ENCODE data around the gene LYPD6B. TPM values are rescaled to one million over a fixed set of nuclear protein-coding genes. Genes with fewer than 3 reads are reported as not detected.

LYPD6B gene
- total RNA-seq, 2 experiments from 2014 or later = not detected

DNA sequence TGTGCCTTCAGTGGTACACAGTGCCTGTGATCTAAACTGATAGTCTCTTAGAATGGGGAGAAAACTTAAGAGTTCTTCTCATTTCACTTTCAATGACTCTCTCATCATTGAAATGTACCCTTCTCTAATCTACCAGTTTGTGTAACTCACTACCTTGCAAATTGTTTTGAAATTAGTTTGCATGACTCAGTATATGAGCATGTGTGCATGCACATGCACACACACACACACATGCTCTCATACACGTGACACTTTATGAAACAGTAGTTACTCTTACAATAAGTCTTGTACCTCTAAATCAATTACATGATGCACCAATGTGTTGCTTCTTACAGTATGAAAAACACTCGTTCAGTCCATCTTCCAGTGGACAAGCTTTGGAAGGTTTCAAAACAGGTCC lies 10.6 kb downstream of the LYPD6B start:
- no peak for ATAC-seq
- ChIA-PET CTCF (no interaction called here), POLR2A (no interaction called here)
- peaks cover 6% of the 10 kb centered on the region for H3K9me3 Mint-ChIP-seq (ENCODE audit: insufficient read depth)
- no peak overlapping the region for H3K27ac Mint-ChIP-seq
- H3K36me3 Mint-ChIP-seq (ENCODE audit: low read depth) = no peaks in the 10 kb centered on the region
- no peak overlapping the region for H3K4me3 Mint-ChIP-seq
- no peak for DNase-seq
- no peaks in the 10 kb centered on the region for H3K4me1 Mint-ChIP-seq (ENCODE audit: low read depth)
- H3K27me3 Mint-ChIP-seq (ENCODE audit: low read depth) = peaks cover 17% of the 10 kb centered on the region

DNA sequence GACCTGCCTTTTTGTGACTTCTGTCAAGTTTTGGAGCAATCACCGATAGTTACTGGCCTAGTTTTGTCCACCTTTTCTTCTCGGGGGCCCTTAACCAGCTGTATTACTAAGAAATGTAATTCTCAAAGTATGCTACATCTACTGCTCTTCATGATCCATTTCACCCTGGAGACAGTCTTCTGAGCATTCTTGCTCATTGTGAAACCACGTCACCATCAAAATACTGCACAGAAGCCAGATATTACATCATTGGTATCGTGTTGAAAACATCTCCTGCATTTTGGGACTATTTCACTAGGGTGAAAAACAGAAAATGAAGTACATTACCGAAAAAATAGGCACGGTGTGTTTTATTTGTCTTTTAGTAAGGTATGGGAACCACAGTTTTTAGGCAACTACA lies 11.7 kb downstream of the LYPD6B start:
- H3K27ac Mint-ChIP-seq = no peak overlapping the region
- H3K9me3 Mint-ChIP-seq (ENCODE audit: insufficient read depth) = peaks cover 6% of the 10 kb centered on the region
- CTCF ChIA-PET = interaction anchor here (1.2 kb wide), 1 partner anchor 11 kb away, joined by 4 read pairs; no protein-coding TSS in a partner anchor
- H3K4me1 Mint-ChIP-seq (ENCODE audit: low read depth) = no peaks in the 10 kb centered on the region
- no peaks in the 10 kb centered on the region for H3K36me3 Mint-ChIP-seq (ENCODE audit: low read depth)
- DNase-seq = no peak
- POLR2A ChIA-PET = no interaction called here
- no peak for ATAC-seq
- H3K27me3 Mint-ChIP-seq (ENCODE audit: low read depth) = peaks cover 11% of the 10 kb centered on the region
- H3K4me3 Mint-ChIP-seq = no peak overlapping the region

- Mint-ChIP-seq H3K27me3 (ENCODE audit: low read depth) (peaks cover 9% of the 10 kb centered on the region), H3K4me1 (ENCODE audit: low read depth) (no peaks in the 10 kb centered on the region)
Measured at GRCh38 chr2:149055751-149056150, 17.3 kb downstream of the LYPD6B start.

DNA sequence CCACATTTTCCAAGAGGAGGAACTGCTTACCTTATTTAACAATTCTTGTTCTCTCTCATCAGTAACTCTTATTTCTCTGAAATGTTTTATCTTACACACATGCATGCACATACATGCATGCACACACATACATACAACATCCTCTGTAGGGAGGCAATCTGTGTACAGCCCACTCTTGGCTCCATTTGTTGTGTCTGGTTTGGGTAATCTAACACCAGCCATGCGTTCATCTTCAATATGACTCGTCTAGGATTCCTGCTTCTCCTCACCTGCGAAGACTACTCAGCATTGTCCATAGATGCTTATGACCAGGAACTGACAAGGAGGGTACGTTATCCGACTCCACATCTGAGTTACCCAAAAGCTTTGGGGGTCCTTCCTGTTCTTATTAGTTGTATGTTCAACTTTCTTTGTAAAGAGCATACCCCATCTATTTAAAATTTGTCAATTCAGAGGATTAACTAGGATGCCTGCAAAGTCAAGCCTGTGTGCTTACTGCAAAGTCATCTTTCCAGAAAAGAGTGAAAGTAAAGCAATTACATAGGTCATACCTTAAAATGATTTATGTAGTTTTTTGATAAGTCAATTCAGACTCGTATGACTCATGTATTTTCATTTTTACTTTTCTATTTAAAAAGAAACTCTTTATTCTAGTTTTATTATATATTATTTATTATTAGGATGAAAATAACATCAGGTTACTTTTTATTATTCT lies 18.2 kb downstream of the LYPD6B start:
- Mint-ChIP-seq H3K9me3 (ENCODE audit: insufficient read depth) (no peaks in the 10 kb centered on the region), H3K27ac (no peak overlapping the region), H3K4me1 (ENCODE audit: low read depth) (no peaks in the 10 kb centered on the region), H3K4me3 (no peak overlapping the region), H3K27me3 (ENCODE audit: low read depth) (peaks cover 9% of the 10 kb centered on the region), H3K36me3 (ENCODE audit: low read depth) (no peaks in the 10 kb centered on the region)
- no peak for ATAC-seq
- no peak for DNase-seq
- CTCF ChIA-PET = no interaction called here
- POLR2A ChIA-PET = no interaction called here

More at GRCh38 chr2:149055751-149056150, 17.3 kb downstream of the LYPD6B start:
- CTCF ChIA-PET = no interaction called here
- H3K27ac Mint-ChIP-seq = no peak overlapping the region
- no peak for ATAC-seq
- no peaks in the 10 kb centered on the region for H3K9me3 Mint-ChIP-seq (ENCODE audit: insufficient read depth)
- POLR2A ChIA-PET = no interaction called here
- H3K36me3 Mint-ChIP-seq (ENCODE audit: low read depth) = no peaks in the 10 kb centered on the region
- no peak for DNase-seq
- no peak overlapping the region for H3K4me3 Mint-ChIP-seq

DNA sequence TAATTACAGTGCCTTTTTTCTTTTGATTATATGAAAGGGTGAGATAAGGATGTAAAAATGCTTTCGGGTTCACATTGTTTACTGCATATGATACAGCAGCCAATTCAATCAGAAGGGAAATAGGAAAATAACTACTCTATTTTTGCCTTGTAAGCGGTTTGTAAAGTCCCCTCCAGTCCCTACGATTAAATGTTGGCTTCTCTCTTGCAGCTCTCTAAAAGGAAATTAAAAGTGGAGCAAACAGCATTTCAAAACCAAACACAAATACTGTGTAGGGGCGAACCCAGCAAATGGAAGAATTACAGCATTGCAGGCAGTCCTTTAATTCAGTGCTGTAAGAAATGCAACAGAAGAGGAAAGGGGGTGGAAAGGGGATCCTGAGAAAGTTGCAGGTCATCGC lies 18.9 kb downstream of the LYPD6B start:
- no peak overlapping the region for H3K27ac Mint-ChIP-seq
- DNase-seq (no peak), ATAC-seq (no peak)
- ChIA-PET POLR2A (no interaction called here), CTCF (no interaction called here)
- no peaks in the 10 kb centered on the region for H3K9me3 Mint-ChIP-seq (ENCODE audit: insufficient read depth)
- H3K4me3 Mint-ChIP-seq = no peak overlapping the region
- H3K4me1 Mint-ChIP-seq (ENCODE audit: low read depth) = no peaks in the 10 kb centered on the region
- no peaks in the 10 kb centered on the region for H3K36me3 Mint-ChIP-seq (ENCODE audit: low read depth)
- peaks cover 9% of the 10 kb centered on the region for H3K27me3 Mint-ChIP-seq (ENCODE audit: low read depth)

- H3K27me3 Mint-ChIP-seq (ENCODE audit: low read depth) = peaks cover 9% of the 10 kb centered on the region
- H3K27ac Mint-ChIP-seq = no peak overlapping the region
- ChIA-PET CTCF (no interaction called here), POLR2A (no interaction called here)
- H3K4me3 Mint-ChIP-seq = no peak overlapping the region
- DNase-seq = no peak
- no peak for ATAC-seq
- no peaks in the 10 kb centered on the region for H3K9me3 Mint-ChIP-seq (ENCODE audit: insufficient read depth)
- no peaks in the 10 kb centered on the region for H3K36me3 Mint-ChIP-seq (ENCODE audit: low read depth)
- no peaks in the 10 kb centered on the region for H3K4me1 Mint-ChIP-seq (ENCODE audit: low read depth)
Measured at GRCh38 chr2:149058936-149059335, 20.4 kb downstream of the LYPD6B start.

- no peak overlapping the region for H3K4me3 Mint-ChIP-seq
- H3K27ac Mint-ChIP-seq = no peak overlapping the region
- ChIA-PET POLR2A (no interaction called here), CTCF (no interaction called here)
- H3K36me3 Mint-ChIP-seq (ENCODE audit: low read depth) = no peaks in the 10 kb centered on the region
- H3K4me1 Mint-ChIP-seq (ENCODE audit: low read depth) = no peaks in the 10 kb centered on the region
- H3K27me3 Mint-ChIP-seq (ENCODE audit: low read depth) = peaks cover 10% of the 10 kb centered on the region
- DNase-seq (no peak), ATAC-seq (no peak)
- H3K9me3 Mint-ChIP-seq (ENCODE audit: insufficient read depth) = no peaks in the 10 kb centered on the region
Measured at GRCh38 chr2:149059822-149060221, 21.3 kb downstream of the LYPD6B start.

GRCh38 chr2:149061133-149061745 lies 22.7 kb downstream of the LYPD6B start:
- no peaks in the 10 kb centered on the region for H3K36me3 Mint-ChIP-seq (ENCODE audit: low read depth)
- DNase-seq (no peak), ATAC-seq (no peak)
- peaks cover 10% of the 10 kb centered on the region for H3K27me3 Mint-ChIP-seq (ENCODE audit: low read depth)
- no peak overlapping the region for H3K4me3 Mint-ChIP-seq
- no peak overlapping the region for H3K27ac Mint-ChIP-seq
- H3K9me3 Mint-ChIP-seq (ENCODE audit: insufficient read depth) = no peaks in the 10 kb centered on the region
- H3K4me1 Mint-ChIP-seq (ENCODE audit: low read depth) = no peaks in the 10 kb centered on the region
- ChIA-PET POLR2A (no interaction called here), CTCF (no interaction called here)

DNA sequence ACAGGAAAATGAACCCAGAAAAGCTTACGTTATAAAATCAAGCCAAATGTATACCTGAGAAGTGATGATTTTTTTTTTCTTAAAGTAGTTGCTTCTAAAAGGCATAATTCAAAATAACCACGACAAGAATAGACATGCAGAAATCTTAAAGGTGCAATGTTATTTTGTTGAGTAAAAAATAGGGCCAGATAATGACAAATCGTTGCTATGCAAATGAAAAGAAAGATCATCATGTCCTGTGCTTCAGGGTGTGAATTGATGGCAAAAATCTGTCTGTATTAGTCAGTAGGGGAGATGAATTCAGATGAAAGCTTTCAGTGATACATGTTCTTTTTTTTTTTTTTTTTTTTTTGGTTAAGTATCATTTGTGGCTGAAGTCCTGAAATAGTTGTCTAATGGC lies 24.0 kb downstream of the LYPD6B start:
- ChIA-PET CTCF (no interaction called here), POLR2A (no interaction called here)
- peaks cover 4% of the 10 kb centered on the region for H3K9me3 Mint-ChIP-seq (ENCODE audit: insufficient read depth)
- no peak overlapping the region for H3K27ac Mint-ChIP-seq
- DNase-seq (no peak), ATAC-seq (no peak)
- H3K27me3 Mint-ChIP-seq (ENCODE audit: low read depth) = peaks cover 9% of the 10 kb centered on the region
- H3K4me1 Mint-ChIP-seq (ENCODE audit: low read depth) = no peaks in the 10 kb centered on the region
- no peak overlapping the region for H3K4me3 Mint-ChIP-seq
- no peaks in the 10 kb centered on the region for H3K36me3 Mint-ChIP-seq (ENCODE audit: low read depth)

DNA sequence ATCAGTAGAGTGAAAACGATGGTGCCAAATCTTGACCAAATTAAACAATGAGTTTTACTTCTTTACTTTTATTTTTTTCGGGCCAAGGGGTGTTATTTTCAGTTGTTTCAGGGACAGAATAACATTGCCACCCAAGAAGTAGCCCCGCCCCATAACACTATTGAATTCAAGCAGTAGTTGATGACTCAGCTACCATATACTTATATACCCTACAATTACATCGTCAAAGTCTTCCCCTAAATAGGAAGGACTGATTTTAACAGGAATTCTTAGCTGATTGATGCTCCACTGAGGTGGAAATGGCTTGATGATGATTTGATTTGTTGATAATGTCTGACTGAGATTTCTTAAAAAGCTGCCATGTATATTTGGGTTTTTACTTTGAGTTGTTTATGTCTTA lies 24.7 kb downstream of the LYPD6B start:
- ChIA-PET POLR2A (no interaction called here), CTCF (no interaction called here)
- no peaks in the 10 kb centered on the region for H3K4me1 Mint-ChIP-seq (ENCODE audit: low read depth)
- no peaks in the 10 kb centered on the region for H3K36me3 Mint-ChIP-seq (ENCODE audit: low read depth)
- H3K27me3 Mint-ChIP-seq (ENCODE audit: low read depth) = peaks cover 6% of the 10 kb centered on the region
- H3K9me3 Mint-ChIP-seq (ENCODE audit: insufficient read depth) = peaks cover 4% of the 10 kb centered on the region
- H3K27ac Mint-ChIP-seq = no peak overlapping the region
- no peak for DNase-seq
- ATAC-seq = no peak
- no peak overlapping the region for H3K4me3 Mint-ChIP-seq

DNA sequence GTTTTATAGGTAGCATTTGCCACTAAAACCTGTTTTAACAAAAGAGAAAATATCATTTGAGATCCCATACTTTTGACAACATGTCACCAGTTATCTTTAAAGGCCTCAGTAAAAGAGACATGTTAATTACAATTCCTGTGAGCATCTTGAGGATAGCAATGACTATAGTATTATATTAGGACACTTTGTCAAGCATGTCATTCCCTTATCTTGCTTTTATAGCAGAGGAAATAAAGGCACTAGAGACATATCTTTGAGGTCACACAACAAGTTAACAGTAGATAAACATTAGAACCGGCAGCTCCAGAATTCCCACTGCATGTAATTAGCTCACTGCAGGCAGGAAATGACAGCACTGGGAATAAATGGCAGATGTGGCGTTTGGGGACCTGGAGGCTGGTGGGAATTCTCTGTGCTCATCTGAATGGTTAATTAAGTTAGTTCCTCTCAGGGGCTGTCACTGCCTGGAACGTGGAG lies 25.9 kb downstream of the LYPD6B start:
- DNase-seq (no peak), ATAC-seq (no peak)
- Mint-ChIP-seq H3K4me1 (ENCODE audit: low read depth) (peaks cover 7% of the 10 kb centered on the region), H3K9me3 (ENCODE audit: insufficient read depth) (peaks cover 4% of the 10 kb centered on the region), H3K36me3 (ENCODE audit: low read depth) (no peaks in the 10 kb centered on the region), H3K4me3 (no peak overlapping the region), H3K27me3 (ENCODE audit: low read depth) (peaks cover 6% of the 10 kb centered on the region), H3K27ac (no peak overlapping the region)
- POLR2A ChIA-PET = no interaction called here
- CTCF ChIA-PET = no interaction called here

- ChIA-PET CTCF (no interaction called here), POLR2A (no interaction called here)
- H3K27ac Mint-ChIP-seq = no peak overlapping the region
- H3K9me3 Mint-ChIP-seq (ENCODE audit: insufficient read depth) = peaks cover 4% of the 10 kb centered on the region
- DNase-seq (no peak), ATAC-seq (no peak)
- peaks cover 14% of the 10 kb centered on the region for H3K4me1 Mint-ChIP-seq (ENCODE audit: low read depth)
- no peak overlapping the region for H3K4me3 Mint-ChIP-seq
- H3K36me3 Mint-ChIP-seq (ENCODE audit: low read depth) = no peaks in the 10 kb centered on the region
- peaks cover 9% of the 10 kb centered on the region for H3K27me3 Mint-ChIP-seq (ENCODE audit: low read depth)
Measured at GRCh38 chr2:149064856-149065630, 26.5 kb downstream of the LYPD6B start.
